Mesodermal cell (in vitro differentiated cells): ENCODE measurements around the gene HNF1B.

Experiments
- H3K27ac ChIP-seq: 2 replicates; pipeline ENCODE4 v1.7.0; 2013; ENCODE audit warnings: mild to moderate bottlenecking, low read depth, low read length, moderate library complexity; ENCODE audit not compliant: severe bottlenecking
- H3K36me3 ChIP-seq: 2 replicates; pipeline ENCODE4 v1.7.1; 2013; ENCODE audit warnings: mild to moderate bottlenecking, low read length, moderate library complexity; ENCODE audit not compliant: control insufficient read depth, insufficient read depth
- H3K4me1 ChIP-seq: one replicate; pipeline ENCODE4 v1.7.1; 2013; ENCODE audit warnings: mild to moderate bottlenecking, low read length; ENCODE audit not compliant: insufficient read depth, control insufficient read depth, poor library complexity, severe bottlenecking
- H3K4me3 ChIP-seq: 2 replicates; pipeline ENCODE4 v1.7.0; 2013; ENCODE audit warnings: low read length, control low read depth, mild to moderate bottlenecking; ENCODE audit not compliant: insufficient read depth, poor library complexity, severe bottlenecking; ENCODE audit errors: extremely low read depth
- H3K9me3 ChIP-seq: 2 replicates; pipeline ENCODE4 v1.7.1; 2013; ENCODE audit warnings: mild to moderate bottlenecking, low read length, moderate library complexity; ENCODE audit not compliant: control insufficient read depth
- WGBS, 2 experiments: methylation state at CpG; one replicate each; pipeline ENCODE4 v1.1.5; 2013; ENCODE audit warnings: missing lambda C conversion rate in 2 of 2; ENCODE audit not compliant: insufficient coverage in 2 of 2; 5-methylcytosine and 5-hydroxymethylcytosine counted together

HNF1B gene

DNA sequence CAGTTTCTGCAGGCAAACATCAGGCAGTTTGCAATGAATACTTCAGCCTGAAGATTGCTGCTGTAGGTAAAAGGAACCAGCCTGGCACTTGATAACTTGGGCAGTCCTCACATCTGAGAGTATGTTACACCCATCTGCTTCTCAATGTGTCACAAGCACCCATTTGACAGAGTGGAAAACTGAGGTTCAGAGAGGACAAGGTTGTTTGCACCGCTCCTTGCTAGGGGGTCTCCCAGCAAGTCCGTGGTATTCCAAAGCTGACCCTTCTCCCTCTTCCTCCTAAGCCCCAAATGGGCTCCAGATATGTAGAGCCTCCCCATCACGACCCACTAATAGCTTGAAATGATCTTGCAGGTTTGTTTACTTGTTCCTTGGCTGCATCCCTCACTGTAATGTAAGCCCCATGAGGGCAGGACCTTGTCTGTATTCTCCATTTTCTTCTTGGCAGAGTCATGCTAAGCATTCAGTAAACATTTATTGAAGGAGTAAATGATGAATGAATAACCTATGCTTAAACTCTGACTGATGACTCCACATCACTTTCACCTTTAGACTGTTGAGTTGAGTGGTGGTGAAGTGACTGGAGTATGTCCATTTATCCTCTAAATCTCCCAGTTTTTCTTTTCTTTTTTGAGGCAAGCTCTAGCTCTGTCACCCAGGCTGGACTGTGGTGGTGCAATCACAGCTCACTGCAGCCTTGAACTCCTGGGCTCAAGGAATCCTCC lies 26.4 kb downstream of the HNF1B start:
- H3K27ac ChIP-seq, result no peak overlapping the region

DNA sequence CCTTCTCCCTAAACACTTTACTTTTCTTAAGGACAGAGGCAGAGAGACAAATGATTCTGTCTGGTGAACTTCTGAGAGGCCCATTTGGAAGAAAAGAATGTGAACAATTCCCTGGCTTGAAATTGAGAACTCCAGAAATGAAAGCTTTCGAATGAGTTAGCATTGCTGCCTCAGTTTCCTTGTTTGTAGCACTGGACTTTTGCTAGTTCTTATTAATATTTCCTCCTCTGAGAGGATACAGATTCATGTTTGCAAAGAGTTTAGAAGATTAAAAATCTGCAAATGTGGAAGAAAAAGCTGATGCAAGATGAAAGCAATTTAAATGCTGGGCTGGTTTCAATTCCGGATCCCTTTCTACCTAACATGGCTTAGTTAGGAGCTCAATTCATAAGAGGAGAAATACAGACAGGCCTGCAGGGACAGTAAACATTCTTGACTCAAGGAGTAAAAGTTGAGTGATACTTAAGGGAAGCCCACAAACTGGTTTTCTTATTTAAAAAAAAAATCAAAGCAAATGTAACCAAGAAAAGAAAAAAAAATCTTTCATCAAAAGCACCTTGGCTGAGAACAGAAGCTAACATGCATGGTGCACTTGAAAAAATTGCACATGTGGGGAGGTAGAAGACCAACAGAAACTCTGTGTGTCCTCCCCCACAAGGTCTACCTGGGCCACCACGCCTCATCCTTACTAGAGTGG lies 27.1 kb downstream of the HNF1B start:
- Histone ChIP-seq H3K9me3 (no peaks in the 10 kb centered on the region), H3K4me1 (peaks cover 8% of the 10 kb centered on the region), H3K27ac (peak overlapping the region; percentile 64), H3K4me3 (no peak overlapping the region), H3K36me3 (no peaks in the 10 kb centered on the region)
- 93% methylated on average over 2 of the region's 3 CpGs; no CpG with 5 or more reads in 1 of the 2 experiments for WGBS, 2 experiments

More for the DNA sequence above, 26.4 kb downstream of the HNF1B start:
- peaks cover 8% of the 10 kb centered on the region for H3K4me1 ChIP-seq
- 90 to 93% methylated on average over 3 of the region's 3 CpGs for WGBS, 2 experiments
- H3K36me3 ChIP-seq, result no peaks in the 10 kb centered on the region
- H3K4me3 ChIP-seq, result no peak overlapping the region
- no peaks in the 10 kb centered on the region for H3K9me3 ChIP-seq

DNA sequence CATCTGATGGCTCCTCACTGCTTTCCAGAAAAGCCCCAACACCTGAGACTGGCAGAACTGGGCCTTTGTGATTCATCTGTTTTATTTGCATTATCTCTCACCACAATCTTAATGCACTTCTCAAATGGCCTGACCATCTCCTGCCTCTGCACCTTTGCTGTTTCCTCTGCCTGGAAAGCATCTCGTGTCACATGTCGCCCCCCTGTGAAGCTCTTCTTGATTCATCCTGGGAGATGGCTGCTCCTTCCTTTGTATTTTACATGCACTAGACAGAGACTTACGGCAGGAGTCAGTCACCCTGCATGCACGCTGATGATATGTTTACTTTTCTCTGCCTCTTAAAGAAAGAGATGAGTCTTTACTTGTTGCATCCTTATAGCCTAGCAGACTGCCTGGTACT lies 30.0 kb downstream of the HNF1B start:
- no peaks in the 10 kb centered on the region for H3K9me3 ChIP-seq
- no peaks in the 10 kb centered on the region for H3K36me3 ChIP-seq
- no peak overlapping the region for H3K4me3 ChIP-seq
- WGBS, 2 experiments, result 72 to 73% methylated on average over 2 to 3 of the region's 4 CpGs
- H3K27ac ChIP-seq, result no peak overlapping the region
- peaks cover 8% of the 10 kb centered on the region for H3K4me1 ChIP-seq

DNA sequence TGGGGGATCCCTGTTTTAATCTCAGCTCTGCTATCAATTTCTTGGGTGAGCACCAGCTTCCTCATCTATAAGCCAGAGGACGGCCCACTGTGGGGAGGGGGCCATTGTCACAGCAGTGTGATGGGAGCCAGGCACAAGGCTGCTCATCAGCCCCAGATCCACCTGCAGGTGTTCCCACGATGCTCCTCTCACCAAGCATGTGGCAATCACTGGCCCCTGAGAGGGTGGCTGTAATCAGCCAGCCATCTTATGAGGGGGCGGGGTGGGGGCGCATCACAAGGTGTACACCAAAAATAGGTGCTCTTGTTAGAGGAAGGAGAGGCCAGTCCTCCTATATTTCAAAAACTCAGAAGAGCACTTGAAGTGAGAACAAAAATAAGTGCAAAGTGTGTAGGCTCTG lies 31.2 kb downstream of the HNF1B start:
- 75% methylated on average over 3 of the region's 4 CpGs; no CpG with 5 or more reads in 1 of the 2 experiments for WGBS, 2 experiments
- H3K4me3 ChIP-seq, result no peak overlapping the region
- H3K27ac ChIP-seq, result no peak overlapping the region
- H3K9me3 ChIP-seq, result no peaks in the 10 kb centered on the region
- H3K4me1 ChIP-seq, result peaks cover 8% of the 10 kb centered on the region
- H3K36me3 ChIP-seq, result no peaks in the 10 kb centered on the region

DNA sequence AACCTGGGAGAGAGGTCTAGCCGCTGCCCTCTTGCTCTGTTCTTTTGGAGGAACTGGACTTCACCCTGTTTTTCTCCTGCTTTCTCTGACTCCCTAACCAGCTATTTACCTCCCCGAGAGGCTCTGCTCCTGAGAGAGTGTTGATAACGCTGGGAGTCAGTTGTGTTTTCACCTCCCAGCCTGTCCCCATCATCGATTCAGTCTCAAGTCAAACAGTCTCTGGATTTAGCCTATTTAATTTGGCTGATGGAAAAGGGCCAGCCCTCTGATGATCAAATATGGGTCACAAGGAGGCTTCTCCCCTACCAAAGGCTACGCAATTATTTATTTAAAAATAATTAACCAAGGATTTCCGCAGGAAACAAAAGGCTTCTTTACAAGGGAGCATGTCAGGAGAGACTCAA lies 31.8 kb downstream of the HNF1B start:
- H3K36me3 ChIP-seq, result no peaks in the 10 kb centered on the region
- H3K4me3 ChIP-seq, result no peak overlapping the region
- no peaks in the 10 kb centered on the region for H3K9me3 ChIP-seq
- no peak overlapping the region for H3K27ac ChIP-seq
- H3K4me1 ChIP-seq, result peaks cover 8% of the 10 kb centered on the region
- 83 to 100% methylated on average over 1 to 2 of the region's 6 CpGs for WGBS, 2 experiments

DNA sequence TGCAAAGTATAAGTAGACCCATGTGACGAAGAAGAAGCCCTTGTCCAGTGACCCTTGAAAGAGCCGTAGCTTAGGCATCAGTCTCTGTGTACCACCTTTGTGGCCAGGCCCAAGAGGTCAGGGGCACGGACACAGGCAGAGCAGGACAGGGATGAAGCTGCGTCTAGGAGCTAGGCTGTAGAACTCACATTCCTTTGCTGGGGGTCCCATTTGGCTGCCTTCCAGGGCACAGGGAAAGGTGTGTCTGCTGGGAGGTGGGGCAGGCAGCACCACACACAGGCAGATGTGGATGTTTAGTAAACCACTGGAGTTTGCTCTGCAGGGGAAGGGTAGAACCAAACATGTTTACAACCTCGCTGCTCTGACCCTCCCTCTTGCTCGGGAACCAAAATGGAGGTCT lies 33.7 kb downstream of the HNF1B start:
- WGBS, 2 experiments, result 96% methylated on average over 6 of the region's 6 CpGs
- peak overlapping the region; percentile 77 for H3K27ac ChIP-seq
- no peaks in the 10 kb centered on the region for H3K4me1 ChIP-seq

DNA sequence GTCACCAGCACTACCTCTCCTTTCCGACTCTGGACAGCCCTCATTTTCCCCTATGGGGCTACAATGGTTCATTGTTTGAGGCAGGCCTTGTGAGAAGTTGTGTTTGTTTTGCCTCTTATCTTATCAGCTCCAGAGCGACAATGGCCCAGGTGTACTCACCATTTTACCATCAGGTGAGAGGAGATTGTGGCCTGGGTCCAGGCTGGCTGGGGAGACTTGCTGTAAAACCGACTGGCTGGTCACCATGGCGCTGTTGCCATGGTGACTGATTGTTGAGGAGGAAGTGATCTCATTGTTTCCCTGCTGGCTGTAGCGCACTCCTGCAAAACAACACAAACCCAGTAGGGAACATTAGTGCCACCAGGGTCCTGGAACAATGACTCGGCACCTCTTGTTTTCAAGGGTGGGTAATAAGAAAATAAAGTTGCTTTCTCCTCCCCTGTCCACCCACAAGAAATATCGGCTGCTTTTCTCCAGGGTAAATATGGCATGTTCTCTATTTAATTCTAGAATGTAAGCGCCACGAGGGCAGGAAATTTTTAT lies 34.4 kb downstream of the HNF1B start:
- Histone ChIP-seq H3K4me1 (no peaks in the 10 kb centered on the region), H3K4me3 (no peak overlapping the region), H3K36me3 (no peaks in the 10 kb centered on the region), H3K9me3 (no peaks in the 10 kb centered on the region), H3K27ac (peak overlapping the region; percentile 77)
- 62 to 96% methylated on average over 2 to 5 of the region's 9 CpGs for WGBS, 2 experiments

More for the DNA sequence above, 33.7 kb downstream of the HNF1B start:
- Histone ChIP-seq H3K4me3 (no peak overlapping the region), H3K36me3 (no peaks in the 10 kb centered on the region), H3K9me3 (no peaks in the 10 kb centered on the region)

DNA sequence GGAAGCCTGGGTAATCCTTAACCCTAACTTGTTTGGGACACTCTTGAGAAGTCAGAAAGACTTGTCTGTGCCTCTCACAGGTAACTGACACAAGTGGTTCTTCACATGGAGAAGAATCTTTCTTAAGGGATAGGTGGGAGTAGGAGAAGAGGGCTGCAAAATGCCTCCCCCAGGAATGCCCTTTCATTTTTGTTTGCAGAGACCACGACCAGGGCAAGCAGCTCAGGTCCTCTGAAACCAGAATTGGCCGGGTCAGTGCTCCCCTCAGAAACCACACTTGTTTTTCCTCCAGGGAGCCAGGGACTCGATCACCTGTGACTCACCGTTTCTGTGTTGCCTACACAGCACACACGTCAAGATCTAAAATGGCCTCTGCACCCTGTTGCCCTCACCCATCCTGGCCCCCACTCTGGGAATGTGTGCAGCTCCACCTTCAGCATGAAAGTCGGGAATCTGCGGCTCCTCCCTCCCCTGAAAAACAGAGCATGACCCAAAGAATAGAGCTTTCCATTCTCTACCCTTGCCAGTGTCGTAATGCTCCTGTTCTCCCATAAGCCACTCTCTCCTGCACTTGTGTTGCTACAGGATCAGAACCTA lies 36.1 kb downstream of the HNF1B start:
- H3K9me3 ChIP-seq, result no peaks in the 10 kb centered on the region
- H3K36me3 ChIP-seq, result no peaks in the 10 kb centered on the region
- no peak overlapping the region for H3K27ac ChIP-seq
- no peak overlapping the region for H3K4me3 ChIP-seq
- 76 to 83% methylated on average over 7 of the region's 8 CpGs for WGBS, 2 experiments
- H3K4me1 ChIP-seq, result no peaks in the 10 kb centered on the region

DNA sequence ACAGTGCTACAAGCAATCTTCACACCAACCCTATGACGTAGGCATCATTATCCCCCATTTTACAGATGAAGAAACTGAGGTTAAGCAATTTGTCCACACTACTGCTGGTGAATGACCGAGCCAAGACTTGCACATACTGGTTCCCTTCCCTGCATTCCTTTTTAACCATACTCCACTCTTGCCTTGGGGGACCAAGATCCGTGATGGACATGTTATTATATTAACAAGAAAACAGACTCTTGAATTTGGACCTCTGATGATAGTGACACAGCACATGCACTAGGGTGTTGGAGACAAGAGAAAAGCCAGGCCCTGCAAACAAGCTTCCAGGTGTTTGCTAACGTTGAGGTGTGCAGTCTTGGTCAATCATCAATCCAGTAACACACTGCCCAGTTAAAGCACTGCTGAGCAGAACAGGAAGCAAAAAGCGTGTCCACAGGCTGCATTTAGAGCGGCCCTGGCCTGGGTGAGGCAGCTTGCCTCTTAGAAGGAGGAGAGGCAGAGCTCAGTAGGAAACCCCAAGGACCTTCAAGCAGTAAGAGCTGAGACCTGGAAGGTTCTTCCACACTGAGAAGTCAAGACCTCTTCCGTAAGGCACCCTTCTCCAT lies 36.7 kb downstream of the HNF1B start:
- no peaks in the 10 kb centered on the region for H3K4me1 ChIP-seq
- H3K36me3 ChIP-seq, result no peaks in the 10 kb centered on the region
- H3K9me3 ChIP-seq, result no peaks in the 10 kb centered on the region
- WGBS, 2 experiments, result 95 to 96% methylated on average over 6 of the region's 7 CpGs
- H3K27ac ChIP-seq, result no peak overlapping the region
- H3K4me3 ChIP-seq, result no peak overlapping the region

DNA sequence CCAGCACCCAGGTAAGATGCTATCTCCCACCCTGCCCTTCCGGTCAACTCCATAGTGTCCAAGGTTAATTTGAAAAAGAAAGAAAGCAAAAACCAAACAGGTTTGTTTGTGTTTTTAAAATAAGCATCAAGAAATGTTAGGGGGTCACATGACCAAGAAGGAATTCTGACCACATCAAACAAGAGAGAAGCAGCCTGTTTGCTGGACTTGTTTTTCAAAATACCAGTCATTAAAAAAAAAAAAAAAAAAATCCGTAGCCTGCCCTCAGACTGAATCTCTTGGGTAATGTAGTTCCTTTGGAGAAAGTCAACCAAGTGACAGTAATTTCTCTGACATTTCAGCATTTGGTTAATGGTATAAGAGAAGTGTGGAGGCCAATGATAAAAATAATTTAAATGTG lies 38.4 kb downstream of the HNF1B start:
- Histone ChIP-seq H3K36me3 (no peaks in the 10 kb centered on the region), H3K9me3 (no peaks in the 10 kb centered on the region), H3K4me3 (no peak overlapping the region), H3K4me1 (no peaks in the 10 kb centered on the region), H3K27ac (no peak overlapping the region)
- WGBS, 2 experiments, result no CpG with 5 or more reads among the region's 2 CpGs
